Esophagus (tissue), 2 donors: ENCODE results near the gene GMDS. TPM values are rescaled to one million over a fixed set of nuclear protein-coding genes. Genes with fewer than 3 reads are reported as not detected.

Source experiments
- H3K27ac ChIP-seq, 2 donors: one replicate each; pipeline ENCODE4 v1.5.1; 2013; ENCODE audit warnings: low read depth in 2 of 2, mild to moderate bottlenecking in 2 of 2, inconsistent platforms in 1 of 2, low read length in 1 of 2, moderate library complexity in 1 of 2
- H3K27me3 ChIP-seq, 2 donors: one replicate each; pipeline ENCODE4 v1.6.1; 2013; ENCODE audit warnings: low read length in 2 of 2, control low read depth in 1 of 2, mild to moderate bottlenecking in 1 of 2; ENCODE audit not compliant: insufficient read depth in 2 of 2, control insufficient read depth in 1 of 2
- H3K36me3 ChIP-seq, 2 donors: one replicate each; pipeline ENCODE4 v1.6.1; 2013; ENCODE audit warnings: low read length in 1 of 2; ENCODE audit not compliant: control insufficient read depth in 2 of 2, insufficient read depth in 2 of 2
- H3K4me1 ChIP-seq, 2 donors: one replicate each; pipeline ENCODE4 v1.6.1; 2013; ENCODE audit warnings: low read length in 1 of 2; ENCODE audit not compliant: control insufficient read depth in 2 of 2, insufficient read depth in 2 of 2
- H3K4me3 ChIP-seq, 2 donors: one replicate each; pipeline ENCODE4 v1.5.1; 2013; ENCODE audit warnings: low read length in 2 of 2, mild to moderate bottlenecking in 2 of 2, low read depth in 1 of 2, moderate library complexity in 1 of 2
- H3K9me3 ChIP-seq, 2 donors: one replicate each; pipeline ENCODE4 v1.6.1; 2013; ENCODE audit warnings: mild to moderate bottlenecking in 2 of 2, low read depth in 1 of 2, low read length in 1 of 2, moderate library complexity in 1 of 2; ENCODE audit not compliant: control insufficient read depth in 2 of 2, insufficient read depth in 1 of 2
- WGBS, 2 donors: extraction: QIAGEN DNeasy Blood & Tissue Kit; methylation state at CpG; one replicate each; pipeline ENCODE4 v1.1.7; 2013; 5-methylcytosine and 5-hydroxymethylcytosine counted together
- polyA plus RNA-seq, 2 donors: library from polyadenylated mRNA; stranded (reverse); fragments of 200-250 nt; gene quantifications; one replicate each; pipeline ENCODE4 v1.2.3, GENCODE V29; 2013
- donor health status: healthy with polysubstance abuse.
- donor health status: Bipolar disorder and iron deficiency.

The GMDS gene
- polyA plus RNA-seq, 2 donors = 42.4 to 54.5 TPM

DNA sequence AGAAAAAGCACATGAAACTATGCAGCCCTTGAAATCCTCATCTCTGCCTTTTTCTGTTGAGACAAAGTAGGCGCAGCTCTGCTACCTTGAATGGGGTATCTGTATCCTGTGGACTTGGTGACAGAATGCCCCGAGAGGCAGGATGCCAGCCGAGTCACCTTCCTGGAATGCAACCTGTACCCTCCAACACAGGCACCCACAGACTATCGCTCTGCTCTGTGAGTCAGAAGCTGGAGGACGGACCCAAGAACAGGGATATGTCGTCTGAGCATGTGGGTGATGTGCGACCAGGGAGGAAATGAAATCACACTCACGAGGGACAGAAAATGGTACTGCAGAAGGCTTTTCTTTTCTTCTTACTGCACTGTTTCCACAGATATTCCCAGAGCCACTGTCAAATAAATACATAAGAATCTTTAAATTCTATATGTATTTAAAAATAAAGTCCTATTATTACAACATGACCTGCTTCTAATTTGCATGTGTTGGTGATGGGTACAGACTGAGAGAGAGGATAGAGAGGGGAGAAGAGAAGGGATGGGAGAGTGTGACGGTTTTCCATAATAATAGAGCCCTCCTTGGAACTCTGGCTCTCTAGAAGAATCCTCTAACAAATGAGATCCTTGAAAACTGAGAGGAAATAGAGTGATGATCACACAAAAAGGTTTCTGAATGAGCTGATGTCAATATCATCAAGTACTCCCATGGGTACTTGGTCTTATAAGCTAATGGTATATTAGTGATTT, 327.6 kb downstream of the GMDS start:
- H3K36me3 ChIP-seq = peaks cover 0 to 3% of the 10 kb centered on the region in 2 donors
- no peak overlapping the region for H3K4me3 ChIP-seq
- 69 to 71% methylated on average over 9 of the region's 9 CpGs for WGBS, 2 donors
- H3K27me3 ChIP-seq = no peaks in the 10 kb centered on the region
- H3K4me1 ChIP-seq = peaks cover 0 to 2% of the 10 kb centered on the region in 2 donors
- H3K9me3 ChIP-seq = no peaks in the 10 kb centered on the region
- no peak overlapping the region for H3K27ac ChIP-seq

- Histone ChIP-seq H3K9me3 (no peaks in the 10 kb centered on the region), H3K36me3 (peaks cover 0 to 3% of the 10 kb centered on the region in 2 donors), H3K27me3 (no peaks in the 10 kb centered on the region), H3K4me3 (no peak overlapping the region), H3K27ac (no peak overlapping the region), H3K4me1 (peaks cover 0 to 2% of the 10 kb centered on the region in 2 donors)
- 83 to 86% methylated on average over 8 of the region's 8 CpGs for WGBS, 2 donors
Observed at GRCh38 chr6:1916334-1917070, 328.9 kb downstream of the GMDS start.

GRCh38 chr6:1915226-1915625, 330.2 kb downstream of the GMDS start:
- no peaks in the 10 kb centered on the region for H3K9me3 ChIP-seq
- peaks cover 0 to 2% of the 10 kb centered on the region in 2 donors for H3K4me1 ChIP-seq
- H3K36me3 ChIP-seq = peaks cover 0 to 3% of the 10 kb centered on the region in 2 donors
- WGBS, 2 donors = 93 to 97% methylated on average over 9 of the region's 9 CpGs
- H3K4me3 ChIP-seq = no peak overlapping the region
- H3K27me3 ChIP-seq = no peaks in the 10 kb centered on the region
- H3K27ac ChIP-seq = no peak overlapping the region

DNA sequence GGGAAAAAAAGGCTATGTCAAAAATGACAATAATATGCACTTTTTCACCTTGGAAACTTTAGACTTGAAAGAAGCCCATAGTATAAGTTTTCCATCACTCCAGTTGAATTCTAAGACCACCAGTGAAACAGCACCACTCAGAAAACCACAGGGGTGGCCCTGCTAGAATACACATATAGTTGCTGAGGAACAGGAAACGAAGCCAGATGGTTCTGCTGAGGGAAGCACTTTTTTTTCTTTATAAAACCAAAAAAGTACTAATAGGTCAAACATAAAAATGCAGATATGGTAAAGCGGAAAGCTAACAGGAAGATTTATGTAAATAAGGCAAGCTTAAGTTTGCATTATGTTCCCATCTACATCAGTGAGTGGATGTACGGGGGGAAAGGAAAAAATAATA, 331.8 kb downstream of the GMDS start:
- Histone ChIP-seq H3K27me3 (no peaks in the 10 kb centered on the region), H3K27ac (no peak overlapping the region), H3K4me3 (no peak overlapping the region), H3K4me1 (peaks cover 0 to 2% of the 10 kb centered on the region in 2 donors), H3K36me3 (peaks cover 0 to 3% of the 10 kb centered on the region in 2 donors), H3K9me3 (no peaks in the 10 kb centered on the region)
- WGBS, 2 donors = 86 to 88% methylated on average over 3 of the region's 3 CpGs

- Histone ChIP-seq H3K27me3 (no peaks in the 10 kb centered on the region), H3K4me1 (peaks cover 0 to 2% of the 10 kb centered on the region in 2 donors)
- WGBS, 2 donors = 93 to 94% methylated on average over 3 of the region's 3 CpGs
Observed at GRCh38 chr6:1912731-1913130, 332.7 kb downstream of the GMDS start.

DNA sequence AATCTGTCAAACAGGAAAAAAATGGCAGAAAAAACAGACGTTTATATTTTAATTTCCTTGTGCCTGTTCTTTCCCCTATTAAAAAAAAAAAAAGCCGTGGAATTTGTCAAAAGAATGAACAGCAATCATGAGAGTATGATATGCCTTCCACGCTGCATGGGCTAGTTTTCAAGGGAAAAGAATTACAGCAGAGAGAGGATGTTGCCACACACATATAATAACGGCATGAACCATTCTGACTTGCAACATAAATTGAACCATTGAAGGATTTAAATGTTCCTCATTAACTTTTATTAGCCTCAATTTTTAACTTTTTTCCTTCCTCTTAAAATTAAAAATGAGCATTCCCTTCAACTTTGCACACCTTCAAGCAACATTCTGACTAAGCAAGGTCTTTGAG, 333.9 kb downstream of the GMDS start:
- H3K27ac ChIP-seq = no peak overlapping the region
- H3K4me3 ChIP-seq = no peak overlapping the region
- no peaks in the 10 kb centered on the region for H3K27me3 ChIP-seq
- no peaks in the 10 kb centered on the region for H3K4me1 ChIP-seq
- no peaks in the 10 kb centered on the region for H3K9me3 ChIP-seq
- WGBS, 2 donors = 71 to 72% methylated on average over 4 of the region's 4 CpGs
- peaks cover 0 to 3% of the 10 kb centered on the region in 2 donors for H3K36me3 ChIP-seq

More at GRCh38 chr6:1912731-1913130, 332.7 kb downstream of the GMDS start:
- H3K9me3 ChIP-seq = no peaks in the 10 kb centered on the region
- no peak overlapping the region for H3K27ac ChIP-seq
- H3K4me3 ChIP-seq = no peak overlapping the region
- H3K36me3 ChIP-seq = peaks cover 0 to 3% of the 10 kb centered on the region in 2 donors

- WGBS, 2 donors = 84 to 86% methylated on average over 8 of the region's 8 CpGs
Observed at GRCh38 chr6:1910621-1911407, 334.6 kb downstream of the GMDS start.

DNA sequence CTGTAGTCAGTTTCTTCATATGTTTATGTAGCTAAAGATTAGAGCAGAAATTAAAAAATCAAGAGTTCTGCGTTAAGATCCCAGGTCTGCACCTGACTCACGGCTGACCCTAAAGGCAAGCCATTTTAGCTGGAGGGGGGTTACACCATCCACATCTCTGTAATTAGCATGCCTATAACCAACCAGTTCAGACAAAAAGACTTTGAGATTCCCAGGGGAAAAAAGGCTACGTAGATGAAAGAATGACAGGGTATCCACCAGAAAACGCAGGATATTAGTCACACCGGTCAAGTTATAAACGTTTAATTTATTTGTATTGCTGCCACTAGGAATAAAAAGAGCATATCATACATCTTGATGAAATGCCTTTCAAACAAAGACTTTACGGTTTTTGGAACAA, 336.6 kb downstream of the GMDS start:
- no peaks in the 10 kb centered on the region for H3K9me3 ChIP-seq
- WGBS, 2 donors = 81 to 84% methylated on average over 7 of the region's 7 CpGs
- no peaks in the 10 kb centered on the region for H3K36me3 ChIP-seq
- H3K27me3 ChIP-seq = no peaks in the 10 kb centered on the region
- H3K4me3 ChIP-seq = no peak overlapping the region
- no peak overlapping the region for H3K27ac ChIP-seq
- no peaks in the 10 kb centered on the region for H3K4me1 ChIP-seq

More at GRCh38 chr6:1910621-1911407, 334.6 kb downstream of the GMDS start:
- Histone ChIP-seq H3K4me1 (no peaks in the 10 kb centered on the region), H3K27me3 (no peaks in the 10 kb centered on the region), H3K36me3 (peaks cover 0 to 3% of the 10 kb centered on the region in 2 donors), H3K9me3 (no peaks in the 10 kb centered on the region), H3K4me3 (no peak overlapping the region), H3K27ac (no peak overlapping the region)

GRCh38 chr6:1906609-1907008, 338.8 kb downstream of the GMDS start:
- WGBS, 2 donors = 89 to 92% methylated on average over 6 of the region's 6 CpGs
- H3K4me3 ChIP-seq = no peak overlapping the region
- H3K36me3 ChIP-seq = no peaks in the 10 kb centered on the region
- H3K9me3 ChIP-seq = no peaks in the 10 kb centered on the region
- no peak overlapping the region for H3K27ac ChIP-seq
- no peaks in the 10 kb centered on the region for H3K27me3 ChIP-seq
- H3K4me1 ChIP-seq = no peaks in the 10 kb centered on the region
